ENCODE results near the gene ORC4. TPM values are rescaled to one million over a fixed set of nuclear protein-coding genes. Genes with fewer than 3 reads are reported as not detected.

Gene ORC4
- total RNA-seq, 1 experiment from 2014 or later, result 72.9 TPM

DNA sequence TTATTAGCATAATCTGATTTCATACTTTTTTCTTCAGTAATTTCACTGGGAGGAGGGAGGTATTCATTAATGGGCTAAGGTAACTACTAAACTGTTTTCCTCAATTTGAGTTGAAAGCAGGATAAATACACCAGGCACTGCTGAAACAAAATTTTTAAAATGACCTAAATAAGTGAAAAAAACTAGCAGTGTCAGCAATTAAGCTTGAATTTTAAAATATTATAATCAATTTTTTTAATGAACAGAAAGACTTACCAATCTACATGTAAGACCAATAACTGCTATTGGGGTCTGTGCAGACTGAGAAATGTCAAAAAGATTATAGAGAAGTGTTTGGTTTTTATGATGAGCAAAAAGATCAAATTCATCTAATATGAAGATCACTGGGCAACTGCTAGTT, 68.4 kb downstream of the ORC4 start:
- Histone ChIP-seq H2AFZ (ENCODE audit: low read length) (no peak overlapping the region), H3K4me2 (ENCODE audit: insufficient read depth, insufficient read length, low read length) (no peak overlapping the region), H3K27ac (ENCODE audit: insufficient read length, low read depth, low read length) (no peak overlapping the region), H2BK12ac (ENCODE audit: insufficient read length, low read depth, low read length) (no peak overlapping the region), H4K8ac (replicated peaks; ENCODE audit: insufficient read length, low read depth, low read length) (no peak overlapping the region), H3K23me2 (ENCODE audit: insufficient read length, low read depth, low read length, poor library complexity, severe bottlenecking) (no peaks in the 10 kb centered on the region), H2AK5ac (ENCODE audit: insufficient read length, low read length) (no peak overlapping the region), H2BK20ac (ENCODE audit: low read depth, low read length, poor library complexity, severe bottlenecking) (no peak overlapping the region), H3K4ac (ENCODE audit: low read depth, low read length) (no peak overlapping the region), H3K56ac (ENCODE audit: insufficient read length, low read depth, low read length) (no peak overlapping the region), H3K4me1 (ENCODE audit: insufficient read depth, low read length) (no peaks in the 10 kb centered on the region), H4K91ac (ENCODE audit: insufficient read length, low read depth, low read length) (no peak overlapping the region), H3K79me1 (ENCODE audit: insufficient read depth, low read depth, low read length, poor library complexity, severe bottlenecking) (no peaks in the 10 kb centered on the region), H3T11ph (ENCODE audit: low read length) (no peak overlapping the region), H3K23ac (ENCODE audit: insufficient read length, low read depth, low read length) (no peak overlapping the region), H3K18ac (ENCODE audit: insufficient read length, low read depth, low read length) (no peak overlapping the region), H3K79me2 (ENCODE audit: insufficient read depth, low read length) (no peaks in the 10 kb centered on the region), H2BK120ac (ENCODE audit: low read depth, low read length, poor library complexity, severe bottlenecking) (no peak overlapping the region), H4K5ac (ENCODE audit: insufficient read length, low read depth, low read length) (no peak overlapping the region), H2BK15ac (ENCODE audit: low read depth, low read length) (no peak overlapping the region), H4K20me1 (ENCODE audit: control insufficient read depth, insufficient read depth, insufficient read length) (no peaks in the 10 kb centered on the region), H2BK5ac (ENCODE audit: insufficient read length, low read length) (no peak overlapping the region), H3K9me3 (ENCODE audit: control insufficient read depth, low read depth, low read length) (no peaks in the 10 kb centered on the region), H3K27me3 (ENCODE audit: insufficient read depth, low read length) (no peaks in the 10 kb centered on the region), H3K9ac (ENCODE audit: extremely low read depth, insufficient read length, low read length) (no peak overlapping the region), H3K14ac (ENCODE audit: insufficient read depth, low read length) (no peak overlapping the region)
- Mint-ChIP-seq H3K9me3 (no peaks in the 10 kb centered on the region), H3K36me3 (ENCODE audit: insufficient read depth in 1 of 3, low read depth in 3 of 3) (peaks cover 1 to 29% (median 22%) of the 10 kb centered on the region in 3 experiments; a peak in 6 of 7 replicates), H3K4me3 (no peak overlapping the region), H3K4me1 (no peaks in the 10 kb centered on the region), H3K27ac (no peak overlapping the region), H3K27me3 (ENCODE audit: low read depth) (no peaks in the 10 kb centered on the region)
- TF ChIP-seq, protein P1, sequence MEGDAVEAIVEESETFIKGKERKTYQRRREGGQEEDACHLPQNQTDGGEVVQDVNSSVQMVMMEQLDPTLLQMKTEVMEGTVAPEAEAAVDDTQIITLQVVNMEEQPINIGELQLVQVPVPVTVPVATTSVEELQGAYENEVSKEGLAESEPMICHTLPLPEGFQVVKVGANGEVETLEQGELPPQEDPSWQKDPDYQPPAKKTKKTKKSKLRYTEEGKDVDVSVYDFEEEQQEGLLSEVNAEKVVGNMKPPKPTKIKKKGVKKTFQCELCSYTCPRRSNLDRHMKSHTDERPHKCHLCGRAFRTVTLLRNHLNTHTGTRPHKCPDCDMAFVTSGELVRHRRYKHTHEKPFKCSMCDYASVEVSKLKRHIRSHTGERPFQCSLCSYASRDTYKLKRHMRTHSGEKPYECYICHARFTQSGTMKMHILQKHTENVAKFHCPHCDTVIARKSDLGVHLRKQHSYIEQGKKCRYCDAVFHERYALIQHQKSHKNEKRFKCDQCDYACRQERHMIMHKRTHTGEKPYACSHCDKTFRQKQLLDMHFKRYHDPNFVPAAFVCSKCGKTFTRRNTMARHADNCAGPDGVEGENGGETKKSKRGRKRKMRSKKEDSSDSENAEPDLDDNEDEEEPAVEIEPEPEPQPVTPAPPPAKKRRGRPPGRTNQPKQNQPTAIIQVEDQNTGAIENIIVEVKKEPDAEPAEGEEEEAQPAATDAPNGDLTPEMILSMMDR (conservative IDR thresholded peaks at IDR 0.05), result no peak
- DNase-seq, result no peak
